ENCODE data around the gene DNAJB6.

The DNAJB6 gene

GRCh38 chr7:157429001-157429679 lies 92.3 kb downstream of the DNAJB6 start:
- no peaks in the 10 kb centered on the region for H3F3A ChIP-seq (ENCODE audit: insufficient read depth)
- no peaks in the 10 kb centered on the region for H3K9me2 ChIP-seq (replicated peaks; ENCODE audit: insufficient read depth, low read length)
- no peaks in the 10 kb centered on the region for H3K79me2 ChIP-seq (ENCODE audit: insufficient read depth, low read length)
- H3K4me2 ChIP-seq (ENCODE audit: low read depth, low read length, poor library complexity, severe bottlenecking): no peak overlapping the region
- H3K4me3 ChIP-seq (ENCODE audit: insufficient read depth, low read length, poor library complexity, severe bottlenecking): no peak overlapping the region
- no peaks in the 10 kb centered on the region for H4K20me1 ChIP-seq (ENCODE audit: low read depth, low read length)
- H3K9me3 ChIP-seq (ENCODE audit: insufficient read depth, low read length): no peaks in the 10 kb centered on the region
- no peak overlapping the region for H2AFZ ChIP-seq (ENCODE audit: low read depth, low read length, severe bottlenecking)
- no peak overlapping the region for H3K27ac ChIP-seq (ENCODE audit: low read depth, low read length)
- no peak overlapping the region for H3K9ac ChIP-seq (ENCODE audit: low read length)
- H3K27me3 ChIP-seq (ENCODE audit: low read length): no peaks in the 10 kb centered on the region
- TF ChIP-seq CTCF (IDR thresholded peaks at IDR 0.05; ENCODE audit: insufficient read depth, low read length, poor library complexity, severe bottlenecking) (no peak), EZH2phosphoT487 (conservative IDR thresholded peaks at IDR 0.05; ENCODE audit: low read length) (no peak)
- no peaks in the 10 kb centered on the region for H3K36me3 ChIP-seq (ENCODE audit: low read length)

- TF ChIP-seq EZH2phosphoT487 (conservative IDR thresholded peaks at IDR 0.05; ENCODE audit: low read length): no peak
- no peak for TF ChIP-seq CTCF (IDR thresholded peaks at IDR 0.05; ENCODE audit: insufficient read depth, low read length, poor library complexity, severe bottlenecking)
- Histone ChIP-seq H3F3A (ENCODE audit: insufficient read depth) (no peaks in the 10 kb centered on the region), H3K9me2 (replicated peaks; ENCODE audit: insufficient read depth, low read length) (no peaks in the 10 kb centered on the region), H3K4me2 (ENCODE audit: low read depth, low read length, poor library complexity, severe bottlenecking) (no peak overlapping the region), H2AFZ (ENCODE audit: low read depth, low read length, severe bottlenecking) (no peak overlapping the region), H3K27me3 (ENCODE audit: low read length) (no peaks in the 10 kb centered on the region), H3K4me3 (ENCODE audit: insufficient read depth, low read length, poor library complexity, severe bottlenecking) (no peak overlapping the region), H3K27ac (ENCODE audit: low read depth, low read length) (no peak overlapping the region), H4K20me1 (ENCODE audit: low read depth, low read length) (no peaks in the 10 kb centered on the region), H3K36me3 (ENCODE audit: low read length) (no peaks in the 10 kb centered on the region), H3K9me3 (ENCODE audit: insufficient read depth, low read length) (no peaks in the 10 kb centered on the region), H3K9ac (ENCODE audit: low read length) (no peak overlapping the region), H3K79me2 (ENCODE audit: insufficient read depth, low read length) (no peaks in the 10 kb centered on the region)
Measured at GRCh38 chr7:157429680-157430224, 92.9 kb downstream of the DNAJB6 start.

- no peak overlapping the region for H3K27ac ChIP-seq (ENCODE audit: low read depth, low read length)
- no peaks in the 10 kb centered on the region for H3F3A ChIP-seq (ENCODE audit: insufficient read depth)
- H3K4me3 ChIP-seq (ENCODE audit: insufficient read depth, low read length, poor library complexity, severe bottlenecking): no peak overlapping the region
- no peak overlapping the region for H3K4me2 ChIP-seq (ENCODE audit: low read depth, low read length, poor library complexity, severe bottlenecking)
- no peaks in the 10 kb centered on the region for H3K79me2 ChIP-seq (ENCODE audit: insufficient read depth, low read length)
- no peak overlapping the region for H3K9ac ChIP-seq (ENCODE audit: low read length)
- no peaks in the 10 kb centered on the region for H3K9me2 ChIP-seq (replicated peaks; ENCODE audit: insufficient read depth, low read length)
- H3K9me3 ChIP-seq (ENCODE audit: insufficient read depth, low read length): no peaks in the 10 kb centered on the region
- H2AFZ ChIP-seq (ENCODE audit: low read depth, low read length, severe bottlenecking): no peak overlapping the region
- no peak for TF ChIP-seq CTCF (IDR thresholded peaks at IDR 0.05; ENCODE audit: insufficient read depth, low read length, poor library complexity, severe bottlenecking)
- TF ChIP-seq EZH2phosphoT487 (conservative IDR thresholded peaks at IDR 0.05; ENCODE audit: low read length): no peak
- H3K36me3 ChIP-seq (ENCODE audit: low read length): no peaks in the 10 kb centered on the region
- no peaks in the 10 kb centered on the region for H3K27me3 ChIP-seq (ENCODE audit: low read length)
- no peaks in the 10 kb centered on the region for H4K20me1 ChIP-seq (ENCODE audit: low read depth, low read length)
Measured at GRCh38 chr7:157430721-157431120, 93.9 kb downstream of the DNAJB6 start.
